MM.1S (cell line): ENCODE measurements around the gene SSBP2.

Experiments
- DNase-seq: peaks from one replicate; pipeline ENCODE4 v3.0.0-alpha.2; 2015
- H2AFZ ChIP-seq: fragments of 300-600 bp; sonication (generic); 2 replicates; pipeline ENCODE4 v1.6.0; 2016; ENCODE audit warnings: antibody characterized with exemption, low read length
- H3F3A ChIP-seq: fragments of 300-600 bp; sonication (generic); 2 replicates; pipeline ENCODE4 v1.6.1; 2016; ENCODE audit warnings: mild to moderate bottlenecking, antibody characterized with exemption, low read length, moderate library complexity, mixed read lengths; ENCODE audit not compliant: insufficient read depth
- H3K27ac ChIP-seq: fragments of 300-600 bp; sonication (generic); 2 replicates; pipeline ENCODE4 v1.5.1; 2016; ENCODE audit warnings: mild to moderate bottlenecking, low read length
- H3K27me3 ChIP-seq: fragments of 300-600 bp; sonication (generic); replicated peaks from 2 replicates; pipeline ENCODE4 v1.6.0; 2016; ENCODE audit warnings: low read length; ENCODE audit not compliant: insufficient read depth
- H3K36me3 ChIP-seq: fragments of 300-600 bp; sonication (generic); replicated peaks from 2 replicates; pipeline ENCODE4 v1.6.1; 2016; ENCODE audit warnings: mild to moderate bottlenecking, low read length, mixed read lengths; ENCODE audit not compliant: insufficient read depth
- H3K4me1 ChIP-seq: fragments of 300-600 bp; sonication (generic); 2 replicates; pipeline ENCODE4 v1.6.1; 2016; ENCODE audit warnings: low read length, mixed read lengths
- H3K4me2 ChIP-seq: fragments of 300-600 bp; sonication (generic); 2 replicates; pipeline ENCODE4 v1.6.0; 2016; ENCODE audit warnings: low read depth, low read length
- H3K4me3 ChIP-seq: fragments of 300-600 bp; sonication (generic); 2 replicates; pipeline ENCODE4 v1.5.1; 2016; ENCODE audit warnings: low read length, mixed read lengths
- H3K79me2 ChIP-seq: fragments of 300-600 bp; sonication (generic); 2 replicates; pipeline ENCODE4 v1.6.1; 2016; ENCODE audit warnings: mixed run types, low read length, mixed read lengths
- H3K9ac ChIP-seq: fragments of 300-600 bp; sonication (generic); 2 replicates; pipeline ENCODE4 v1.6.1; 2016; ENCODE audit warnings: low read length, mixed read lengths
- H3K9me2 ChIP-seq: fragments of 300-600 bp; sonication (generic); replicated peaks from 2 replicates; pipeline ENCODE4 v1.6.1; 2016; ENCODE audit warnings: mild to moderate bottlenecking, low read length, mixed read lengths; ENCODE audit not compliant: insufficient read depth
- H3K9me3 ChIP-seq: fragments of 300-600 bp; sonication (generic); replicated peaks from 2 replicates; pipeline ENCODE4 v1.6.1; 2016; ENCODE audit warnings: mild to moderate bottlenecking, low read length, mixed read lengths; ENCODE audit not compliant: insufficient read depth
- H4K20me1 ChIP-seq: fragments of 300-600 bp; sonication (generic); 2 replicates; pipeline ENCODE4 v1.6.1; 2016; ENCODE audit warnings: mild to moderate bottlenecking, low read length, moderate library complexity, mixed read lengths; ENCODE audit not compliant: insufficient read depth
- CTCF ChIP-seq: fragments of 300-600 bp; sonication (generic); IDR thresholded peaks from 2 replicates; pipeline ENCODE4 v1.5.1; 2016; ENCODE audit warnings: antibody characterized with exemption, low read length, mixed read lengths
- EZH2 ChIP-seq: fragments of 300-600 bp; sonication (generic); optimal IDR thresholded peaks from 2 replicates; pipeline ENCODE3; 2017; ENCODE audit warnings: low read depth, mild to moderate bottlenecking, antibody characterized with exemption, low read length, mixed read lengths
- EZH2phosphoT487 ChIP-seq: fragments of 300-600 bp; sonication (generic); IDR thresholded peaks from 2 replicates; pipeline ENCODE4 v1.6.1; 2018; ENCODE audit warnings: antibody characterized with exemption, low read length

SSBP2 gene

DNA sequence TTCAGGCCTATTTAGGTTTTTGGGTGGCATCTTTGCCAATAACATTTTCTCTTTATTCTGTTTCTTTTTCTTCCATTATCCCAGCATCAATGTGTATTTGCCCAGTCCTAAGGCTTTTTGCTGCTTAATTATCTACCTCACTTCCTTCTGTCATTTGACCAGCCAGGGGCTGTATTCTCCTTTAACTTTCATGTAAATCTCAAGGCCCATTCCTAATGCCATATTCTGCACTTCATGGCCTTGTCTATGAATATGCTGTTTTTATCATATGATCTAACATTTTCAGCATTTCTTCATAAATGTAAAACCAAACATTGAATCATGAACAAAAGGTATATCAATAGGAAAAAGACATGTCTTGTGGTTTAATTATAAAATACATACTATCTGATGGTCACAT, 108.7 kb downstream of the SSBP2 start:
- TF ChIP-seq EZH2phosphoT487 (no peak), CTCF (no peak), EZH2 (no peak)
- Histone ChIP-seq H3K79me2 (peaks cover 65% of the 10 kb centered on the region), H3K9ac (no peak overlapping the region), H3K4me1 (no peaks in the 10 kb centered on the region), H3K9me3 (no peaks in the 10 kb centered on the region), H3K27me3 (no peaks in the 10 kb centered on the region), H3K4me3 (no peak overlapping the region), H4K20me1 (0 out of 2 replicates have a peak, but pooled peaks cover 4% of the 10 kb centered on the region), H3K27ac (no peak overlapping the region), H3K9me2 (no peaks in the 10 kb centered on the region), H3F3A (no peaks in the 10 kb centered on the region), H3K36me3 (no peaks in the 10 kb centered on the region), H2AFZ (no peak overlapping the region), H3K4me2 (no peak overlapping the region)
- no peak for DNase-seq

DNA sequence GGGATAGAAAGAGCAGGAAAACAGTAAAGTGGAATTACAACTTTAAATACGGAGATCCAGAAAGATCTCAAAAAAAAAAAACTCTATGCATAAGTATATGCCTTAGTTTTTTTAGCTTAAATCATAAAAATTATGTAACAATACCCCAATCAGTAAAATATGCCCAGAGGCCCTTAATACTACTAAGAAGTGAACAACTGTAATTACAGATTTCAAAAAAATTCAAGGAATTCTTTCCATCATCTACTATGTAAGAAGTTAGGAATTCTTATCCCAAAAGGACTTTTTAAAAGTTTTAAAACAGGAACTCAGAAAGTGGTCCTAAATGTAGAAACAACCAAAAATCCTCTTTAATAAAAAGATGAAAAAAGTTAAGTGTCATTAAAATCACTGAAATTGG, 111.3 kb downstream of the SSBP2 start:
- Histone ChIP-seq H3K9me2 (no peaks in the 10 kb centered on the region), H3K4me2 (no peak overlapping the region), H3K27me3 (no peaks in the 10 kb centered on the region), H3K4me3 (no peak overlapping the region), H3F3A (no peaks in the 10 kb centered on the region), H3K79me2 (peaks cover 56% of the 10 kb centered on the region), H3K9ac (no peak overlapping the region), H3K36me3 (peaks cover 4% of the 10 kb centered on the region; the same call in 1 of the 2 replicates), H2AFZ (no peak overlapping the region), H3K4me1 (no peaks in the 10 kb centered on the region), H4K20me1 (0 out of 2 replicates have a peak, but pooled peaks cover 4% of the 10 kb centered on the region), H3K27ac (no peak overlapping the region), H3K9me3 (no peaks in the 10 kb centered on the region)
- TF ChIP-seq EZH2 (no peak), EZH2phosphoT487 (no peak), CTCF (no peak)
- DNase-seq, result no peak

- no peak overlapping the region for H3K4me2 ChIP-seq
- H3K9me3 ChIP-seq, result no peaks in the 10 kb centered on the region
- 0 out of 2 replicates have a peak, but pooled peaks cover 4% of the 10 kb centered on the region for H4K20me1 ChIP-seq
- peaks cover 47% of the 10 kb centered on the region for H3K79me2 ChIP-seq
- H3F3A ChIP-seq, result no peaks in the 10 kb centered on the region
- peaks cover 2% of the 10 kb centered on the region; the same call in 1 of the 2 replicates for H3K4me1 ChIP-seq
- TF ChIP-seq EZH2phosphoT487 (no peak), CTCF (no peak), EZH2 (no peak)
- peaks cover 5% of the 10 kb centered on the region; the same call in 1 of the 2 replicates for H3K36me3 ChIP-seq
- no peak overlapping the region for H3K9ac ChIP-seq
- no peak overlapping the region for H3K27ac ChIP-seq
- no peak for DNase-seq
- H3K27me3 ChIP-seq, result no peaks in the 10 kb centered on the region
- no peak overlapping the region for H2AFZ ChIP-seq
- H3K4me3 ChIP-seq, result no peak overlapping the region
- H3K9me2 ChIP-seq, result no peaks in the 10 kb centered on the region
Measured at GRCh38 chr5:81638471-81638870, 112.4 kb downstream of the SSBP2 start.
